ENCODE results near the gene MAML2. TPM values are rescaled to one million over a fixed set of nuclear protein-coding genes. Genes with fewer than 3 reads are reported as not detected.

The MAML2 gene
- total RNA-seq, 3 donors from 2014 or later = 45.6 to 82.8 (median 68.2) TPM

- H3K9me3 ChIP-seq = no peaks in the 10 kb centered on the region
- TF ChIP-seq CTCF (IDR thresholded peaks at IDR 0.05) (no peak), POLR2AphosphoS5 (IDR thresholded peaks at IDR 0.05) (no peak), POLR2A (IDR thresholded peaks at IDR 0.05) (no peak)
- H3K27ac ChIP-seq = no peak overlapping the region
- no peak for DNase-seq (ENCODE audit: low spot score in 2 of 2)
- no peak overlapping the region for H3K4me3 ChIP-seq
- H3K4me1 ChIP-seq = no peaks in the 10 kb centered on the region
- intact Hi-C loops (cut with DNase I; ENCODE audit: low total_unique reads) = no loop called here
- no peaks in the 10 kb centered on the region for H3K27me3 ChIP-seq
- no peaks in the 10 kb centered on the region for H3K36me3 ChIP-seq
Measured at GRCh38 chr11:96086111-96086510, 256.9 kb downstream of the MAML2 start.

DNA sequence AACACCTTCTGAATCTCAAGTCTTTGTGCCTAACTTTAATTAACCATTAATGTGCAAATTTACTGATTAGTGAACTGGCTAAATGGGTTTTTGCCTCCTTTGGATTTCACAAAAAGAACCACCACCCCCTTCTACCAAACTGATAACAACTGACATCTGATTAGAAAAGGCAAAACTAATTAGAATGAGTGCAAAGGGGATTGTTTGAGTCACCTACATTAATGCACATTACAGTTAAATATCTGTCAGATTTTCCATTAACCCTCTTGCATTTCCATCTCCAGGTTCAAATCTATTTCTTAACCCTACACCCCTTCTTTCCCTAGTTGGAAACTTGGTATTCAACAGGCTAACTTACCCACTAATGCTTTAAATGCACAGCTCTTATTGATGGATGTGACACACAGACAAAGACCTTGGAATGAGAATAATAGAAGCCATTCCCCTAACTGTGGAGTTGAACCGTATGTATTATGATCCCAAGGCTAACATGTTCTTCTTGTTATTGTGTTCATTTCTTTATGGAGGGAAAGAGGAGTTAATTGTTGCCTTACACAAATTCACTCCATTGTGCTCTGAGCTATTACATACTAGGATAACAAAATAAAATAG lies 257.6 kb downstream of the MAML2 start:
- no peak overlapping the region for H3K27ac ChIP-seq
- intact Hi-C loops (cut with DNase I; ENCODE audit: low total_unique reads) = no loop called here
- H3K4me1 ChIP-seq = no peaks in the 10 kb centered on the region
- H3K27me3 ChIP-seq = no peaks in the 10 kb centered on the region
- DNase-seq (ENCODE audit: low spot score in 2 of 2) = no peak
- no peaks in the 10 kb centered on the region for H3K36me3 ChIP-seq
- TF ChIP-seq CTCF (IDR thresholded peaks at IDR 0.05) (no peak), POLR2AphosphoS5 (IDR thresholded peaks at IDR 0.05) (no peak), POLR2A (IDR thresholded peaks at IDR 0.05) (no peak)
- no peaks in the 10 kb centered on the region for H3K9me3 ChIP-seq
- H3K4me3 ChIP-seq = no peak overlapping the region

DNA sequence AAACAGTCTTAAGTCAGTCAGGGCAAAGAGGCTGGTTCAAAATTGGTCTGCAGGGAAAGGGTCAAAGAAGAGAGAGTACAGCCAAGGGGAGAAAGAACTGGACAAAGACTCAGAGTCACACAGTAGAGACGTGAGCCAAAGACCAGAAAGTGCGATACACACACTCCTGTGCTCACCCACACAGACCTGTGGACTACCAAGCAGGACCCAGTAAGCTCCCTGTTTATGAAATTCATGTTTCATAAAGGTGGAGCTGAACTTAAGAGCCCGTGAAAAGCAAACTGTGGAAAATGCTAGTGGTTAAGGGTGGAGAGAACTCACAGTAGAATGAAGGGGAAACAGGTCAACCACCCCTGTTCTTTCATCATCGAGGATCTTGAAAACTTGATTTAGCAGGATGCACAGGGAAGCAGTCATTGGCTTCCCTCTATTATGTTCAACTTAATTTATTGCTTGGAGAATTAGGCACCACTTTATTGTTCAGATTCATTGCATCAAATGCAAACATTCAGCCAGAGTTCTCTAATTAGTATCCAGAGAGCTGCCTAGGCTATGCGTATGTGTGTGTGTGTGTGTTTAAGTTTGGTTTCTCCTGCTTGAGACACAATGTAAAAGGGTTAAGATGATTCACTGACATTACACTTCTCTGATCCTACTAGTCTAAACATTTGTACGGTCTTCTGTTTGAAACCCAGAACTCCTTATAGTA lies 258.2 kb downstream of the MAML2 start:
- Histone ChIP-seq H3K36me3 (no peaks in the 10 kb centered on the region), H3K4me3 (no peak overlapping the region), H3K27me3 (no peaks in the 10 kb centered on the region), H3K27ac (peak overlapping the region in 1 of 2 donors; percentile 27), H3K4me1 (no peaks in the 10 kb centered on the region), H3K9me3 (no peaks in the 10 kb centered on the region)
- intact Hi-C loops (cut with DNase I; ENCODE audit: low total_unique reads) = loop anchor here (5.0 kb wide), 1 partner anchor 83 kb away; no protein-coding TSS in a partner anchor
- TF ChIP-seq POLR2AphosphoS5 (IDR thresholded peaks at IDR 0.05) (no peak), POLR2A (IDR thresholded peaks at IDR 0.05) (no peak), CTCF (IDR thresholded peaks at IDR 0.05) (no peak)
- DNase-seq (ENCODE audit: low spot score in 2 of 2) = no peak

DNA sequence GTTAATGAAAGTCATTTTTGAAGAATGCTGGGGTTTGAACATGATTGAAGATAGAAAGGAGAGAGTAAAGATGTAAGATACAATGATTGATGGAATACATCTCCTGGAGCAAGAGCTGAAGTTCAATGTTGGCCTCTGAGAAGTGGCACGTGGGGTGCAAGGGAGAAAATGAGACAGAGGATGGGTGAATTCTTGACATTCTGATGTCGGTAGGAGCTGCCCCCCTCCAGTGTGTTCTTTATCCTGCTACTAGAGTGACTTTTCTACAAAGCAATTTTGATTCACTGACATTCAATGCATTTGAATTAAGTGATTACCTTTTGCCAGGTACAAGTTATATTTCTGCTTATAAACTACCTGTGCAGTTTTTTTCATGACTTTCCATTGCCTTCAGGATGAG lies 260.1 kb downstream of the MAML2 start:
- Histone ChIP-seq H3K4me3 (no peak overlapping the region), H3K4me1 (no peaks in the 10 kb centered on the region), H3K9me3 (no peaks in the 10 kb centered on the region), H3K27ac (peak overlapping the region; percentile 11 to 53), H3K27me3 (no peaks in the 10 kb centered on the region), H3K36me3 (no peaks in the 10 kb centered on the region)
- no peak for DNase-seq (ENCODE audit: low spot score in 2 of 2)
- intact Hi-C loops (cut with DNase I; ENCODE audit: low total_unique reads) = loop anchor here (5.0 kb wide), 1 partner anchor 84 kb away; no protein-coding TSS in a partner anchor
- TF ChIP-seq CTCF (IDR thresholded peaks at IDR 0.05) = no peak
- TF ChIP-seq POLR2A (IDR thresholded peaks at IDR 0.05) = no peak
- no peak for TF ChIP-seq POLR2AphosphoS5 (IDR thresholded peaks at IDR 0.05)
